Stimulated activated CD8-positive, alpha-beta memory T cell treated with anti-CD3 and anti-CD28 coated beads, Interleukin-15, amount 100 ng/mL, for 1 hour (primary cell): ENCODE data around the gene UBE2V1.

Experiments used
- DNase-seq: peaks from one replicate; pipeline ENCODE4 v3.0.0-alpha.2; 2020; ENCODE audit warnings: low read depth

UBE2V1 gene

DNA sequence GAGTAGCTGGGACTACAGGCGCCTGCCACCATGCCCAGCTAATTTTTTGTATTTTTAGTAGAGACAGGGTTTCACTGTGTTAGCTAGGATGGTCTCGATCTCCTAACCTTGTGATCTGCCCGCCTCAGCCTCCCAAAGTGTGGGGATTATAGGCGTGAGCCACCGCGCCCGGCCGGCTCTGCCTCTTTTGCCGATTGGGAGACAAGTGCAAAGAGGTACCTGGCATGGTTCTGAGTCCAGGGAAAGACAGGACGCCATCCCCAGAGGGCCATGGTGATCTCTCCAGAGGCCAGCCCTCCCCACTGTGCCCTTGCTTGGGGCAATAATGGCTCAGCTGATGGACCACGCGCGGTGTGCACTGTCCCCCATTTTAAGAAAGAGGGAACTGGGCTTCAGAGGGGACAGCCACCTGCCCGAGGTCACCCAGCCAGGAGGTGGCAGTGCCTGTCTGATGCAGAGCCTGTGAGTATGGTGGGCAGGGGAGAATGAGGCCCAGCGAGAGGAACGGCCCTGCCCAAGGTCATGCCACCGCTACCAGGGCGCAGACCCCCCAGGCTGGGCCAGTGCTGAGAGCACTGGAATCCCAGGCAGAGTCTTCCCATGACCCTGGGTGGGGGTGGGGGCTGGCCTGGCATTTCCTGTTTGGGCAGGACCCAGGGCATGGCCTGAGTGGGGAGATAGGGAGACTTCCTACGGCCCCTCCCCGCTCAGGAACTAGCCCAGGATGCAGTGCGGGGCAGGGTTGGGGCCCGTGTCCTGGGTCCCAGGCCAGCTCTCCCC lies 69.2 kb downstream of the UBE2V1 start:
- no peak for DNase-seq

DNA sequence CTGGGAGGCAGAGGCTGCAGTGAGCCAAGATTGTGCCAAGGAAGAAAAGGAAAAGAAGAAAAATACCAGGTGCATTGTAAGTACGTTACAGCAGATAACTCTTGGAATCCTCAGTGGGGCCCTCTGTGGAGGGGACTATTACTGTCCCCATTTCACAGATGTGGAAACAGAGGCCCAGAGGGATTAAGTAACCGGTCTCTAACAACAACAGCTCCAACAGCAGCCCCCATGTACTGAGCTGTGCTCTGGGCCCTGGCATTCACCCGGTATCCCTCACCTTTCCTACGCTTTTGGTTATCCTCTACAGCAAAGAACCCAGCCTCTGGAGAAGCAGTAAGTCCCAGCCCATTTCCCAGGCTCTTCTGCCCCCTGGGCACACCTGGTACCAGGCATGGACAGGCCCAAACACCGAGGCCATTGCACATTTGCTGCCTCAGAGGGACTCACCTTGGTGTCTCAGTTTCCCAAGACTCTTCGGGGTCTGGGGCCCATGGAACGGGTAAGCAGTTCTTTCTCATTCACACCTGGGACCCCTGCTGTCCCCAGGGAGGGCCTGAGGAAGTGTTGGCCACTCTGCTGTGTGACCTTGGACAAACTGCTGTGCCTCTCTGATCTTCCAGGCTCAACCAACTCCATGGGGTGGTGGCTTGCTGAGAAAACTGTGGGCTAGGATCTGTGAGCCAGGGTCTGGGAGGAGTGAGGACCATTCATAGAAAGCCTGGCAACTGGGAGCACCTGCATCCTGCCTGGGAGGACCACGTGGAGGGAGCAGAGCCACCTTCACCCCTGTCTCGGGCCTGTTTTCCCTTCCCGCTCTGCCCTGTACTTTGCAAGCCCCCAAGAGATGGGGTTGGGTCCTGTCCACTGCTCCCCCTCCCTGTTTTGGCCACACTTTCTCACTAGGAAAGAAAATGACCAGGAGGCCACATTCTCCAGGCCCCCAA lies 70.3 kb downstream of the UBE2V1 start:
- no peak for DNase-seq

DNA sequence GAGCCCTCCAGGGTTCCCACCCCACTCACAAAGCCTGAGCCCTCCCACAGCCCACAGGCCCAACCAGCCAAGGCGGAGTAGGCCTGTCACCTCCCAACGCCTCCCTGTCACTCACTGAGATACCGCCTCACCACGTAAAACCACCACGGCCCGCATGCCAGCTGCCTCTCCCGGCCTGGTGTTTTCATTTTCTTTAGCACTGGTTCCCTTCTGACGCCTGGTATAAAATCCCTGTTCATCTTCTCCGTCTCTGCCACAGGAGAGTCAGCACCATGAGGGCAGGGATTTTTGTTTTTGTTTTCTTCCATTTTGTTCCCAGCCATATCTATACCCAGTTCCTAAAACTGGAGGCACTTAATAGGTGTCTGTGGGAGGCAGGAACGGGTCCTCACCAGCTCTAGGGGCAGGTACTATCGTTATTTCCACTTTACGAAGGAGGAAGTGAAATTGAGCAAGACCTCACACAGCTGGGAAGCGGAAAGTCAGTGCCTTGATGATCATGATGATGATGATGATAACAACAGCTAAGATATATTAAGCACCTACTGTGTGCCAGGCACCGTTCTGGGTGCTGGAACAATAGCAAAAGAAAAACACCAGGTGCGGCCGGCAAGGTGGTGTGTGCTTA lies 71.6 kb downstream of the UBE2V1 start:
- no peak for DNase-seq

DNA sequence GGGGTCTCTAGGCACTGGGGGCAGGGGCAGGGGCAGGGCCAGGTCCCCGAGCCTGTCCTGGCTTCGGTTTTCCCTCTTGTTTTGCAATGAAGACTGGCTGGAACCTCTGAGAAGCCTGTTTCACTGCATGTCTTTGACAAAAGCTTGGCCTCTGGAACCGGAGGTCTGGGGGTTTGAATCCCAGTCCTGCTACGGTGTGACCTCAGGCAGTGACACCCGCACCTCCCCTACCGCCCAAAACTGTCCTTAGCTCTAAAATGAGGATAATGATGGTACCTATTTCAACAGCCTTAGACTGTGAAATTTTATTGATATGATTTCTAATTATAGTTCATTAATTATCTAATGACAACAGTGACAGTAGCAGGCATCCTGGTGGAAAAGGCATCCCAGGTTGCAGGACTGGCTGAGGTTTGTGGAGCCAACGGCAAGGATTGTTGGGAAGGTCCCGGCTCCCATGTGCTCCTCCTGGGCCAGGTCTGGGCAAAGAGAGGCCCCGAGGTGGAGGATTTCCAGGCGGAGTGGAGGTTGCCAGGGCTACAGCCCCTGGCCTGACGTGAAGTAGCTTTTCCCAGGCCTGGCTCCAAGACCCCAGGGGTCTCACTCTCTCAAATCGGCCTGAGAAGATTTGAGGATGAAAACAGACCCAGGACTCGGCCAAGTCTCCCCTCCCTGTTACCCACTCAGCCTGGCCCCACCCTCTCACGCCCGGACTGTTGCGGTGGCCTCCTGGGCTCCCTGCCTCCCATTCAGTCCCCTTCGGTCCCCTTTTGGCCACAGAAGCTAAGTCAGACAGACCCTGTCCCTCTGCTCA lies 72.3 kb downstream of the UBE2V1 start:
- DNase-seq: no peak

DNA sequence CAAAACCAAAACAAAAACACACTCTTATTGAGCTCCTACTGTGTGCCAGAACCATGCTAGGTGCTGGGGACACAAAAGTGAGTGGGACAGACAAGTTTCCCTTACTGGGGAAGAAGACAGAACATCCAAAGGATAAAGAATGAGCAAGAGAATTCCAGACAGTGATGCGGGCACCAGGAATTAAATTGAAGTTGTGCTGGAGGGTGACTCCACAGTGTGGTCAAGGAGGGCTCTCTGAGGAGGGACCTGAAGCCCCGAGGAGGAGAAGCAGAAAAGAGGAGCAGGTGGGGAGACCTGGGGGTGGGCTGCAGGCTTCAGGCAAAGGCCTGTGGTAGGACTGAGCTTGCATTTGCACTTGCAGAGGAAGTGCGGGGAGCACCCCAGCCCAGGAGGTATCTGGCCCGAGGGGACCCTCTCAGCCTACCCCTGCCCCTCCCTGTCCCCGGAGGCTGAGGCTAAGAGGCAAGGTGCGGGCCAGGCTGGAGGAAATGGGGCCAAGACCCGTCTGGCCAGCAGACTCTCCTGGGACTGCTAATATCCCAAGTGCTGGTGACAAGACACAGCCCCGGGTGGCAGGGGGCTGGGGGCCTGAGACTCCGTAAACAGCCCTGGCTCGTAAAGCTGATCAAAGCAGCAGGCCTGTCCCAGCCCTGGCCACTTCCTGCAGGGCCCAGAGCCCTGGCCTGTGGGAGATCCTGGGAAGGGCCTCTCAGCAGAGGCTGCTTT lies 73.1 kb downstream of the UBE2V1 start:
- DNase-seq: no peak

DNA sequence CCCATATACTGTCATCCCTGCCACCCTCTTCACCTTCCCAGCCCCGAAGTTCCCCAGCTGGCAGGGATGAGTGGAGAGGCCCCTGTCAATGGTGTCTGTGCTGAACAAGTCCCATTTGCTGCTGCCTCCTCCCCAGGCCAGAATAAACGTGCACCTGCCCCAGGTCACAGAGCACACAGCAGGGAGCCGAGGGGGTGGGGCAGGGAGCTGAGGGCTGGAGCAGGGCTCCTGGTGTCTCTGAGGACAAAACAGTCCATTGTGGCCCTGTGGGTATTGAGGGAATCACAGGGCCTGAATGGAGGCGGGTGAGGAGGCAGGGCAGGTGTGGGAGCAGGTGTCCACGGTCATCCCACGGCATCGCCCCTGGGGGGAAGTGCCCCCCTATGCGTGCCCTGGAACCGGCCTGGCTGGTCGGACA lies 74.4 kb downstream of the UBE2V1 start:
- DNase-seq: no peak

DNA sequence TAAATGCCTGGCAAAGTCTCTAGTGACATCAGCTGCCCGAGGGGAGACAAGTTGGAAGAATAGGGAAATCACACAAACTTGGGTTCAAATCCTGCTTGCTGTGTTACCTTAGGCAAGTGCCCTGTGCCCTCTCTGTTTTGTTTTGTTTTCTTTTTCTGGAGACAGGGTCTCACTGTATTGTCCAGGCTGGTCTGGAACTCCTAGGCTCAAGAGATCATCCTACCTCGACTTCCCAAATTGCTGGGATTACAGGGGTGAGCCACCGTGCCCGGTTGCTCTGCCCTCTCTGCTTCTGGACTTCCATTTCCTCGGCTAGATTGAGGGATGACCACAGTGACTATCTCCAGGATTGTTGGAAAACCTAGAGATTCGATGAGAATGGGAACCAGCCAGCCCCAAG lies 74.8 kb downstream of the UBE2V1 start:
- no peak for DNase-seq

DNA sequence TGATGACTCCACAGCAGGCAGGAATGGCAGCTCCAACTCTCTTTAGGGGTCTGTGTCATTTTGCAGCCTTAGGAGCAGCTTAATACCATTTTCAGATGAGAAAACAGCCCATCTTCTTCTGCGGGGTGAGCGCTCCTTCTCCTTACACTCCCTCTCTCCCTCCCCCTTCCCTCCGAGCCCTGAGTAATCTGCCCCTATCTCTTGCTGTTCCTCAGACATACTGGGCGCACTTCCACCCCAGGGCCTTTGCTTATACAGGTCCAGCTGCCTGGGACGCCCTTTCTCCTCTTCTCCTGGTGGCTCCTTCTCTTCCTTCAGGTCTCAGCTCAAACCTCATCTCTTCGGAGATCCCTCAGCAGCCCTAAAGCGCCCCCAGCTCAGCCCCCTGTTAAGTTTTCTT lies 75.4 kb downstream of the UBE2V1 start:
- no peak for DNase-seq

DNA sequence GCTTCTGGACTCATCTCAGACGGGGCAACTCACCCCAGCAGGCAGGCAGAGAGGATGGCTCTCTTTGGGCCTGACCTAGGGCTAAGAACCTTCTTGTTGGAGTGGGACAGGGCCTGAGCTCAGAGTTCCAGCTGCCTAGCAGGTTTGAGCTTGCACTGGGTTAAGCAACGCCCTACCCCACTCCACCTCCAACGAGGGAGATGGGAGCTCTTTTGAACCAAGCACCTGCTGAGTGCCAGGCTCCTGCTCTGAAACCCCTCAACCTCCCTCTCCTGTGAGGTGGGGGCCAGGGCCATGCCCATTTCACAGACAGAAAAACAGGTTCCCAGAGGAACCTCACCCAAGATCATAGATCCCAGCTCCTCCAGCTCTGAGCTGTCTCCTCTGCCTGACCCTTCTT lies 75.8 kb downstream of the UBE2V1 start:
- no peak for DNase-seq

DNA sequence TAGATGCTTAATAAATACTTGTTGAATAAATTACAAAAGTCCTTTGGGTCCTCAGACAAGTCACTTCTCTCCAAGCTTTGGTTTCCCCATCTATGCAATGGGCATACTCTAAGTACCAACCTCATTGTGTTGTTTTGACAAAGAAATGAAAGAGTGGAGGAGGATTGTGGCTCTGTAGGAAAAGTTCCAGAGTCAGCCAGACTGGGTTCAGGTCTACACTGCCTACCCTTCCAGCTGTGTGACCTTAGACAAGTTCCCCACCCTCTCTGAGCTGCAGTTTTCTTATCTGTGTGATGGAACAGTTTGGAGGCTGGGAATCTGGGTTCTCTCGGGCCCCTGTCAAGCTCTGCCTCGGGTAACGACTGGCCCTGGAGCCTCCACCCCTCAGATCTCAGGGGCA lies 76.2 kb downstream of the UBE2V1 start:
- no peak for DNase-seq

DNA sequence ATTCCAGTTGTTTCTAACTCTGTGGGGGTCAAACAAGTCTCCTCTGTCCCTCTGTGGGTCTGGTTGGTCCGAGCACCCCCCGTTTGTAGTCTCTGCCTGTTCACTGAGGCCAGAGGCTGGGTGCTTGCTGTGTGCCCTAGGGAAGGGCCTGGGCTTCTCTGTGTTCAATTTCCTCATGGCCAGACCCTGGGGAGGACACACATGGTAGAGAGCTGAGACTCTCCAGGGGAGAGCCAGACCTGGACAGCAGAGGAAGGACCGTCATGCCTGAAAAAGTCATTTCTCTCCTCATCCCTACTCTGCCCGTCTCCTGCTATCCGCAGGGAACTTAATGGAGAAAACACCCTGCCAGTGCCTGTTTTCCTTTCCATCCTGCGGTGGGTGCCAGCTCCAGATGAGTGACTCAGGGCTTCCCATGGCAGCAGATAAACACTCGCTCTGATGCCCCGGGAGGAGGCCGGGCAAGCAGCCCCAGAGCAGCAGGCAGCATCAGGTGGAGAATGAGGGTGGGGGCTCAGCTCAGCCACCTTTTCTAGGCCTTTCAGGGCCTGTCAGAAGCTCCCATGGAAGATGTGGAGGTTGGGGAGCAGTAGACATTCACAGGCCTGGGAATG lies 78.3 kb downstream of the UBE2V1 start:
- DNase-seq: no peak

DNA sequence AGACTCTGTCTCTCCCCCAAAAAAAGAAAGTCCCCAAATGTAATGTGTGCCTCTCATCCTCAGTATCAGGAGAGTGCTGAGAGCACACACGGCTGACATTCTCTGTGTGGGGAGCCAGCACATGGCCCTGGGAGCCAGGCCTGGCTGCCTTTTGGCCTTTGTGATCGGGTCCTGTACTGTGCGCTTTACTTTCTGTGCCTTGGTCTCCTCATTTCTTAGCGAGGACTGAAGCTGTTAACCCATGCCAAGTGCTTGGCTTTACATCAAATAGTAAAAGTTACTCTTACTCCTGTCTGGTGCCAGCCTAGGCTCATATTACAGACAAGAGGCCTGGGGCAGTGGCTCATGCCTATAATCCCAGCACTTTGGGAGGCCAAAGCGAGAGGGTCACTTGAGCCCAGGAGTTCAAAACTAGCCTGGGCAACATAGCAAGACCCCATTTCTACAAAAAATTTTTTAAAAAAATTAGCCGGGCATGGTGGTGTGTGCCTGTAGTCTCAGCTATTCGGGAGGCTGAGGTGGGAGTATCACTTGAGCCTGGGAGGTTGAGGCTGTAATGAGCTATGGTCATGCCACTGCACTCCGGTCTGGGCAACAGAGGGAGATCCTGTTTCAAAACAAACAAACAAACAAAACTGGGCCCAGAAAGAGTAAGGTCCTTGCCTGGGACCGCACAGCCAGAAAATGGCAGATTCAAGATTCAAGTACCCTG lies 79.8 kb downstream of the UBE2V1 start:
- no peak for DNase-seq
